Epithelial cell of proximal tubule (primary cell): ENCODE measurements around the gene DAPK1. TPM values are rescaled to one million over a fixed set of nuclear protein-coding genes. Genes with fewer than 3 reads are reported as not detected.

Experiments used
- DNase-seq: peaks from one replicate; pipeline ENCODE4 v3.0.0-alpha.2; 2011; ENCODE audit warnings: low read depth
- H3K4me3 ChIP-seq: 2 replicates; pipeline ENCODE4 v1.5.1; 2011; ENCODE audit warnings: low read depth, mild to moderate bottlenecking, low read length
- total RNA-seq: library from RNA; depleted of rRNA; stranded (reverse); fragments of >200 nt; gene quantifications from 2 replicates; pipeline ENCODE4 v1.2.3, GENCODE V29; 2015
- TF ChIP-seq, protein P1 (sequence below): conservative IDR thresholded peaks from 2 replicates; pipeline ENCODE4 v1.5.1; 2012; ENCODE audit warnings: low read depth, mild to moderate bottlenecking, low read length

Gene DAPK1
- total RNA-seq, 1 donor from 2014 or later, result 46.3 TPM

GRCh38 chr9:87556039-87556438, 58.4 kb downstream of the DAPK1 start:
- no peak for DNase-seq
- H3K4me3 ChIP-seq, result no peak overlapping the region
- TF ChIP-seq, protein P1, sequence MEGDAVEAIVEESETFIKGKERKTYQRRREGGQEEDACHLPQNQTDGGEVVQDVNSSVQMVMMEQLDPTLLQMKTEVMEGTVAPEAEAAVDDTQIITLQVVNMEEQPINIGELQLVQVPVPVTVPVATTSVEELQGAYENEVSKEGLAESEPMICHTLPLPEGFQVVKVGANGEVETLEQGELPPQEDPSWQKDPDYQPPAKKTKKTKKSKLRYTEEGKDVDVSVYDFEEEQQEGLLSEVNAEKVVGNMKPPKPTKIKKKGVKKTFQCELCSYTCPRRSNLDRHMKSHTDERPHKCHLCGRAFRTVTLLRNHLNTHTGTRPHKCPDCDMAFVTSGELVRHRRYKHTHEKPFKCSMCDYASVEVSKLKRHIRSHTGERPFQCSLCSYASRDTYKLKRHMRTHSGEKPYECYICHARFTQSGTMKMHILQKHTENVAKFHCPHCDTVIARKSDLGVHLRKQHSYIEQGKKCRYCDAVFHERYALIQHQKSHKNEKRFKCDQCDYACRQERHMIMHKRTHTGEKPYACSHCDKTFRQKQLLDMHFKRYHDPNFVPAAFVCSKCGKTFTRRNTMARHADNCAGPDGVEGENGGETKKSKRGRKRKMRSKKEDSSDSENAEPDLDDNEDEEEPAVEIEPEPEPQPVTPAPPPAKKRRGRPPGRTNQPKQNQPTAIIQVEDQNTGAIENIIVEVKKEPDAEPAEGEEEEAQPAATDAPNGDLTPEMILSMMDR, result no peak

DNA sequence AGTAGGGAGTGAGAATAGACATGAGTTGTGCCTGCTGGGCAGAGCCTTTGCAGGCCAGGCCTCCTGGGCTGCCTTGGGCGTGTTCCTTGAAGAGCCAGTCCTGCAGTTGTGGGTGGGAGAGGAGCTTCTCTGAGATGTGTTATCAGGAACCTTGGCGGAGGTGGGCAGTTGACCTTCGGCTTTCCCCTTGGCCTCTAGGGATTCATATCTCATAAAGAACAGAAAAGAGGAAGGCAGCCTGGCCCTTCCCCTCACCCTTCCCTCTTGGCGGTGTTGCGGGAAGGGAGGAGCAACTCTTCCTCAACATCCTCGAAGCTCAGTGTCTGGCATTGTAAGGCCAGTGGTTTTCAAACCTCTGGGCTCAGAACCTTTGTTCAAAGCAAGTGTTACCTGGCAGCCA, 59.2 kb downstream of the DAPK1 start:
- DNase-seq, result no peak
- TF ChIP-seq, protein P1, result no peak
- H3K4me3 ChIP-seq, result no peak overlapping the region

DNA sequence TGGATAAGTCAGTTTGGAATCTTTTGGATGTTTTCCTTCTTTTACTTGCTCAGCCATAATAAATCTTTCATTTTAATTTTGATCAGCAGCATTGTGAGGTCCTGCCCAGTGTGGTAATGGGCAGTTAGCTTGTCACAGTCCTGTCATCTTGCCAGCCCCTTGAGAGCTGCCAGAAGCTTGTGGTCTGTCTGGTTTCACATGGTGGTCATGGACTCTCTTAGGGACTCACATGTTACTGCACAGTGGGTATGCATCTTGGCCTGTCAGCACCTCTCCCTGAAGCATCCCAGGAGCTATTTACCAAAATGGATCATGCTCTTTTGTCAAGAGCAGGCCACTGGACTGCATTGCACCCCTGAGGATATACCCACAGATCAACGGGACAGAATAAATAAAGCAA, 60.3 kb downstream of the DAPK1 start:
- H3K4me3 ChIP-seq, result no peak overlapping the region
- DNase-seq, result no peak
- TF ChIP-seq, protein P1, result no peak

DNA sequence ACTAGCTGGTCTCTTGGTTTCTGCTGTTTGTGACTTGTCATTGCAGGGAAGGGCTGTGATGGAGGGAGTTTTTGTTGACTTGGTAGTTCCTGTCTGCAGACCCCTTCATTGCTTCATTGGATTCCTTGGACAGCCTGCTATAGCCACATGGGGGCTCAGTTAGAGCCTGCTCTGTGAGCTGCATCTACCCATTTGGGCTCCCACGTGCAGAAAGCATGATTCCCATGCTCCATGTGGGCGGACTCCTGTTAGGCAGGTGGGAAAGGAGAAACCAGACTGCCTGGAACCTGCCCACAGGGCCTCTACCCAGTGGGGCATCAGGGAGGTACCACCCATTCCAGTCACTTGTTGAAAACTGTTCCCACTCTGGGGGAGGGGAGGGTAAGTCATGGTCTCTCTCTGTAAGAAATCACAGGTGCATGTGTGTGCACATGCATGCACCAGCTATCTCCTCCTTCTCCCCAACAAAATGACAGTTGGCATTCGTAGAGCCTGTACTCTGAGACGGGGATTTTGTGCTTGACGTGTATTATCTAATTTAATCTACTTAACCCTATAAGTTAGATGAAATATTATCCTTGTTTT, 61.0 kb downstream of the DAPK1 start:
- no peak for DNase-seq
- H3K4me3 ChIP-seq, result no peak overlapping the region
- TF ChIP-seq, protein P1, result no peak

- H3K4me3 ChIP-seq, result no peak overlapping the region
- DNase-seq, result no peak
- TF ChIP-seq, protein P1, result no peak
These were observed 64.4 kb downstream of the DAPK1 start for GRCh38 chr9:87562062-87562461.

GRCh38 chr9:87562530-87563170, 65.0 kb downstream of the DAPK1 start:
- no peak for DNase-seq
- TF ChIP-seq, protein P1, result no peak
- H3K4me3 ChIP-seq, result no peak overlapping the region

DNA sequence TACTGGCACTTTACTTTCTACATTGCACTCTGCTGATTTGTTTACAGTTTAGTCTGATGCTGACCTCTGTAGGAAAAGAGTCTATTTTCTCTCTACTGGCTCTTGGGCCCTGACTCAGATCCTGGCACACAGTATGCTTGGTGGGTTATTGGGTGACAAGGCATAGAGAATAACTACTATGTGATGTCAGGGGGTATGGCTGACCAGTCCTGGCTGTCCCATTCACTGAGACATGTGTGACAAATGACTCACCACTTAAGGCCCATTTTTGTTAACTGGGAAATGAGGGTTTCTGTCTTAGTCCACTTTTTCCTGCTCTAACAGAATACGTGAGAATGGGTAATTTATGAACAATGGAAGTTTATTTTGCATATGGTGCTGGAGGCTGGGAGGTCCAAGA, 66.4 kb downstream of the DAPK1 start:
- DNase-seq, result no peak
- TF ChIP-seq, protein P1, result no peak
- no peak overlapping the region for H3K4me3 ChIP-seq
